Lower leg skin (tissue), 3 donors: Measurements from ENCODE around the gene ZBTB32.

Source experiments
- CTCF ChIP-seq, 3 donors: fragments of 450-650 bp; IDR thresholded peaks; one replicate each; pipeline ENCODE4 v1.5.1; 2016; ENCODE audit warnings: antibody characterized with exemption in 3 of 3, mild to moderate bottlenecking in 3 of 3, moderate library complexity in 2 of 3
- POLR2A ChIP-seq, 2 donors: fragments of 450-650 bp; IDR thresholded peaks; one replicate each; pipeline ENCODE4 v1.6.1; 2016 to 2017; ENCODE audit warnings: antibody characterized with exemption in 2 of 2, mild to moderate bottlenecking in 1 of 2, moderate library complexity in 1 of 2

DNA sequence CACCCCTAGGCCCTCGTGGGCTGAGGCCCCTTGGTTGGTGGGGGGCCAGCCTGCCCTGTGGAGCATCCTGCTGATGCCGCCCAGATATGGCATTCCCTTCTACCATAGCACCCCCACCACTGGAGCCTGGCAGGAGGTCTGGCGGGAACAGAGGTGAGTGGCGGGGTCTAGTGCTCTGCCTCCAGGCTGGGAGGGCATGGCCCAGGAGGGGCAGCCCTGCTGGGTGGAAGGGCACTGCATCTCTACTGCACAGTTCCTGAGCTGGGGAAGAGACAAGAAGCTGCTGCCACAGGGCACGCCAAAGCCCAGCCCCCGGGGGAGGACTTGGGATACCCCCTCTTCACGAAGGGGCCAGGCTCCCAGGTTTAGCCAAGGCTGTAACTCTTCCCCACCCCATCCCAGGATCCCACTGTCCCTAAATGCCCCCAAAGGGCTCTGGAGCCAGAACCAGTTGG, 11.0 kb downstream of the ZBTB32 start:
- TF ChIP-seq POLR2A (IDR thresholded peaks at IDR 0.05) = no peak
- TF ChIP-seq CTCF (IDR thresholded peaks at IDR 0.05) = no peak
